ENCODE measurements around the gene OR52W1.

OR52W1 gene

DNA sequence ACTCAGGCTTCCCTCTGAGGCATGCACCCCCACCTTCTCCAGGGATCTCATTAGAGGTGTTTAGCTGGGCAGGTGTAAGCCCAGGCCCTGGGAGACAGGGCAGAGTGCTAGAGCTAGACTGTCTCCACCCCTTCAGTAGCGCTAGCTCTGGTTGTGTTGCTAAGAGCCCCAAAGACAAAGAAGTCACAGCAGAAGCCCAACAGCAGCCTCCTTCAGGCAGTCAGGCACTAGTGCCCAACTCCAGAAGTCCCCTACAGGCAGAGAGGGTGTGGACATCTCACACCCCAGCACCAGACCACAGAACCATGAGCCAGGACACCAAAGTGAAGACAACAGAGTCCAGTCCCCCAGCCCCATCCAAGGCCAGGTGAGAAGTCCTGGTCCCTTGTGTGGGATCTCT lies 39.9 kb downstream of the OR52W1 start, which contains the start of gene CNGA4:
Gene CNGA4, plus strand, starts transcription at position 188 of the 400 bp plus-strand sequence. Its CDS starts 118 bp downstream, at position 306.
- TF ChIP-seq POLR2AphosphoS5 (IDR thresholded peaks at IDR 0.05; ENCODE audit: low read depth, low read length), result no peak
- TF ChIP-seq, protein P1, sequence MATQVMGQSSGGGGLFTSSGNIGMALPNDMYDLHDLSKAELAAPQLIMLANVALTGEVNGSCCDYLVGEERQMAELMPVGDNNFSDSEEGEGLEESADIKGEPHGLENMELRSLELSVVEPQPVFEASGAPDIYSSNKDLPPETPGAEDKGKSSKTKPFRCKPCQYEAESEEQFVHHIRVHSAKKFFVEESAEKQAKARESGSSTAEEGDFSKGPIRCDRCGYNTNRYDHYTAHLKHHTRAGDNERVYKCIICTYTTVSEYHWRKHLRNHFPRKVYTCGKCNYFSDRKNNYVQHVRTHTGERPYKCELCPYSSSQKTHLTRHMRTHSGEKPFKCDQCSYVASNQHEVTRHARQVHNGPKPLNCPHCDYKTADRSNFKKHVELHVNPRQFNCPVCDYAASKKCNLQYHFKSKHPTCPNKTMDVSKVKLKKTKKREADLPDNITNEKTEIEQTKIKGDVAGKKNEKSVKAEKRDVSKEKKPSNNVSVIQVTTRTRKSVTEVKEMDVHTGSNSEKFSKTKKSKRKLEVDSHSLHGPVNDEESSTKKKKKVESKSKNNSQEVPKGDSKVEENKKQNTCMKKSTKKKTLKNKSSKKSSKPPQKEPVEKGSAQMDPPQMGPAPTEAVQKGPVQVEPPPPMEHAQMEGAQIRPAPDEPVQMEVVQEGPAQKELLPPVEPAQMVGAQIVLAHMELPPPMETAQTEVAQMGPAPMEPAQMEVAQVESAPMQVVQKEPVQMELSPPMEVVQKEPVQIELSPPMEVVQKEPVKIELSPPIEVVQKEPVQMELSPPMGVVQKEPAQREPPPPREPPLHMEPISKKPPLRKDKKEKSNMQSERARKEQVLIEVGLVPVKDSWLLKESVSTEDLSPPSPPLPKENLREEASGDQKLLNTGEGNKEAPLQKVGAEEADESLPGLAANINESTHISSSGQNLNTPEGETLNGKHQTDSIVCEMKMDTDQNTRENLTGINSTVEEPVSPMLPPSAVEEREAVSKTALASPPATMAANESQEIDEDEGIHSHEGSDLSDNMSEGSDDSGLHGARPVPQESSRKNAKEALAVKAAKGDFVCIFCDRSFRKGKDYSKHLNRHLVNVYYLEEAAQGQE (IDR thresholded peaks at IDR 0.05; ENCODE audit: insufficient read depth in 1 of 2, low read depth in 2 of 2, low read length in 2 of 2), result no peak
- TF ChIP-seq SIN3A (IDR thresholded peaks at IDR 0.05; ENCODE audit: borderline replicate concordance, insufficient read depth, low read length), result no peak
- TF ChIP-seq FOXP2 (optimal IDR thresholded peaks at IDR 0.05; ENCODE audit: borderline replicate concordance, extremely low read depth, extremely low read length, insufficient read depth), result no peak
- TF ChIP-seq TAF1 (IDR thresholded peaks at IDR 0.05; ENCODE audit: borderline replicate concordance, insufficient read depth, low read length), result no peak

DNA sequence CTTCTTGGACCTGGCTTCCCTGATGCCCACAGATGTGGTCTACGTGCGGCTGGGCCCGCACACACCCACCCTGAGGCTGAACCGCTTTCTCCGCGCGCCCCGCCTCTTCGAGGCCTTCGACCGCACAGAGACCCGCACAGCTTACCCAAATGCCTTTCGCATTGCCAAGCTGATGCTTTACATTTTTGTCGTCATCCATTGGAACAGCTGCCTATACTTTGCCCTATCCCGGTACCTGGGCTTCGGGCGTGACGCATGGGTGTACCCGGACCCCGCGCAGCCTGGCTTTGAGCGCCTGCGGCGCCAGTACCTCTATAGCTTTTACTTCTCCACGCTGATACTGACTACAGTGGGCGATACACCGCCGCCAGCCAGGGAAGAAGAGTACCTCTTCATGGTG lies 41.1 kb downstream of the OR52W1 start:
- TF ChIP-seq FOXP2 (optimal IDR thresholded peaks at IDR 0.05; ENCODE audit: borderline replicate concordance, extremely low read depth, extremely low read length, insufficient read depth) (no peak), POLR2AphosphoS5 (IDR thresholded peaks at IDR 0.05; ENCODE audit: low read depth, low read length) (no peak), SIN3A (IDR thresholded peaks at IDR 0.05; ENCODE audit: borderline replicate concordance, insufficient read depth, low read length) (no peak)
- TF ChIP-seq, protein P1 (IDR thresholded peaks at IDR 0.05; ENCODE audit: insufficient read depth in 1 of 2, low read depth in 2 of 2, low read length in 2 of 2), result no peak

DNA sequence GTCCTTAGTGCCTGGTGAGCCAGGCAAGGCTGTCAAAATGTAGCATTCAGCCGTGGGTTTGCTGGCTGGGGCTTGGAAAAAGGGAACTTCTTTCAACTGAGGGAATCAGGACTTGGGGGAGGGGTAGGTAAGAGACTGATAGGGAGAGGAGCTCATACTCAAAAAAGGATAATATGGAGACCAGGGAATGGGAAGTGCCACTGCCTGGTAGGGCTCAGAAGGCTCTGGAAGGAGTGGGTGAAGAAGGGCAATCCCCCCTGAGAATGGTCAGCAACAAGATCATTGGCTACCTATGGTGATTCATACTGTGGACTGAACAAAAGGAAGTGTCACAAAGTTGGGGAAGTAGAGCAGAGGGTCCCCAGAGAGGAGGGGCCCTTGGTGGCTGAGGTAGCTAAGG lies 41.8 kb downstream of the OR52W1 start:
- no peak for TF ChIP-seq POLR2AphosphoS5 (IDR thresholded peaks at IDR 0.05; ENCODE audit: low read depth, low read length)
- TF ChIP-seq FOXP2 (optimal IDR thresholded peaks at IDR 0.05; ENCODE audit: borderline replicate concordance, extremely low read depth, extremely low read length, insufficient read depth), result no peak
- TF ChIP-seq, protein P1 (IDR thresholded peaks at IDR 0.05; ENCODE audit: insufficient read depth in 1 of 2, low read depth in 2 of 2, low read length in 2 of 2), result no peak
- TF ChIP-seq SIN3A (IDR thresholded peaks at IDR 0.05; ENCODE audit: borderline replicate concordance, insufficient read depth, low read length), result no peak
- TF ChIP-seq TAF1 (IDR thresholded peaks at IDR 0.05; ENCODE audit: borderline replicate concordance, insufficient read depth, low read length), result no peak

DNA sequence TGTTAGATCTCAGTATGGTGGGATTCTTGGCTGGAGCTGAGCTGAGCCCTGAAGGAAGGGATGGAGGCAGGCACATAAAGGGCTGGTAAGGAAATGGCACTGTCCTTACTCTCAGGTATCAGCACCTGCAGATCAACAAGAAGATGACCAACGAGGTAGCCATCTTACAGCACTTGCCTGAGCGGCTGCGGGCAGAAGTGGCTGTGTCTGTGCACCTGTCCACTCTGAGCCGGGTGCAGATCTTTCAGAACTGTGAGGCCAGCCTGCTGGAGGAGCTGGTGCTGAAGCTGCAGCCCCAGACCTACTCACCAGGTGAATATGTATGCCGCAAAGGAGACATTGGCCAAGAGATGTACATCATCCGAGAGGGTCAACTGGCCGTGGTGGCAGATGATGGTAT lies 42.3 kb downstream of the OR52W1 start:
- TF ChIP-seq POLR2AphosphoS5 (IDR thresholded peaks at IDR 0.05; ENCODE audit: low read depth, low read length) (no peak), TAF1 (IDR thresholded peaks at IDR 0.05; ENCODE audit: borderline replicate concordance, insufficient read depth, low read length) (no peak), FOXP2 (optimal IDR thresholded peaks at IDR 0.05; ENCODE audit: borderline replicate concordance, extremely low read depth, extremely low read length, insufficient read depth) (no peak), SIN3A (IDR thresholded peaks at IDR 0.05; ENCODE audit: borderline replicate concordance, insufficient read depth, low read length) (no peak)
- TF ChIP-seq, protein P1 (IDR thresholded peaks at IDR 0.05; ENCODE audit: insufficient read depth in 1 of 2, low read depth in 2 of 2, low read length in 2 of 2), result no peak

DNA sequence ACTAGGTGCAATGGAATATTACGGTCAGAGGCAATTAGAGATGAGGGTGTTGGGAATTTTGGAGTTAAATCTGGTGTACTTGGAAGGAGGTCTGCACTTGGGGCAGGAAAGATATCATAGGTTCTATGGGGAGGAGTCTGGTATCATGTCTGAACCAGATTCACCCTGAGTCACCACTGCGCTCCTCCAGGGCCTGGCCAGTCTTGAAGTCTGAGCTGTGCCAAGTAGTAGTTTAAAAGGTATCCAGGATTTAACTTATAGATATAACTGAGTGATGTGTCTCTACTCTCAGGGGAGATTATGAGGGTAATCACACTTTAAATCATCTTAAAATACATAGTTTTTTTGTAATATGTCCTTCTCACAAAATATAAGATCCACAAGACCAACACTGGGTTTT lies 46.5 kb downstream of the OR52W1 start:
- TF ChIP-seq FOXP2 (optimal IDR thresholded peaks at IDR 0.05; ENCODE audit: borderline replicate concordance, extremely low read depth, extremely low read length, insufficient read depth) (no peak), SIN3A (IDR thresholded peaks at IDR 0.05; ENCODE audit: borderline replicate concordance, insufficient read depth, low read length) (no peak), TAF1 (IDR thresholded peaks at IDR 0.05; ENCODE audit: borderline replicate concordance, insufficient read depth, low read length) (no peak), POLR2AphosphoS5 (IDR thresholded peaks at IDR 0.05; ENCODE audit: low read depth, low read length) (no peak)
- TF ChIP-seq, protein P1 (IDR thresholded peaks at IDR 0.05; ENCODE audit: insufficient read depth in 1 of 2, low read depth in 2 of 2, low read length in 2 of 2), result no peak
